NB4 (cell line): ENCODE measurements around the gene LRRC56.

ENCODE experiments used
- TF ChIP-seq, protein P1 (sequence below): IDR thresholded peaks from one replicate; pipeline ENCODE4 v1.5.1; 2012; ENCODE audit warnings: low read depth, low read length
- TF ChIP-seq, protein P2 (sequence below): IDR thresholded peaks from 2 replicates; pipeline ENCODE4 v1.6.1; 2011; ENCODE audit warnings: low read depth, low read length

DNA sequence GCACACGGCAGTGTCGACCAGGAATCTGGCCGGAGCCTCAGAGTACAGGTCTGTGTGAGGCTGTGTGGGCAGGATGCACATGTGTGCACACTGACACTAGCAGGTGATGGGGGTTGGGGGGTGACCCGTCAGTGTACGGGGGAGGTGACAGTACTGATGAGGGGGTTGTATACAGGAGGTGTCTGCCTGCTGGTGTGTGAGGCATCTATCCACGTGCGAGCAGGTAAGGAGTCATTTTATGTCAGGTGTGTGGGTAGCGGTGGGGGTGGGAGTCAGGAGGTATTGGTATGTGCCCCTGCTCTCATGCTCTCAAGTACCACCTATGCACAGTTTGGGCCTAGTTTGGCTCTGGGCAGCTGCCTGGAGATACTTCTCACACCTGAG lies 34.5 kb downstream of the LRRC56 start:
- TF ChIP-seq, protein P1, sequence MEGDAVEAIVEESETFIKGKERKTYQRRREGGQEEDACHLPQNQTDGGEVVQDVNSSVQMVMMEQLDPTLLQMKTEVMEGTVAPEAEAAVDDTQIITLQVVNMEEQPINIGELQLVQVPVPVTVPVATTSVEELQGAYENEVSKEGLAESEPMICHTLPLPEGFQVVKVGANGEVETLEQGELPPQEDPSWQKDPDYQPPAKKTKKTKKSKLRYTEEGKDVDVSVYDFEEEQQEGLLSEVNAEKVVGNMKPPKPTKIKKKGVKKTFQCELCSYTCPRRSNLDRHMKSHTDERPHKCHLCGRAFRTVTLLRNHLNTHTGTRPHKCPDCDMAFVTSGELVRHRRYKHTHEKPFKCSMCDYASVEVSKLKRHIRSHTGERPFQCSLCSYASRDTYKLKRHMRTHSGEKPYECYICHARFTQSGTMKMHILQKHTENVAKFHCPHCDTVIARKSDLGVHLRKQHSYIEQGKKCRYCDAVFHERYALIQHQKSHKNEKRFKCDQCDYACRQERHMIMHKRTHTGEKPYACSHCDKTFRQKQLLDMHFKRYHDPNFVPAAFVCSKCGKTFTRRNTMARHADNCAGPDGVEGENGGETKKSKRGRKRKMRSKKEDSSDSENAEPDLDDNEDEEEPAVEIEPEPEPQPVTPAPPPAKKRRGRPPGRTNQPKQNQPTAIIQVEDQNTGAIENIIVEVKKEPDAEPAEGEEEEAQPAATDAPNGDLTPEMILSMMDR: no peak
- TF ChIP-seq, protein P2, sequence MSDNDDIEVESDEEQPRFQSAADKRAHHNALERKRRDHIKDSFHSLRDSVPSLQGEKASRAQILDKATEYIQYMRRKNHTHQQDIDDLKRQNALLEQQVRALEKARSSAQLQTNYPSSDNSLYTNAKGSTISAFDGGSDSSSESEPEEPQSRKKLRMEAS: no peak
